GM19240 (cell line): ENCODE measurements around the gene TAS2R1.

Experiments
- DNase-seq: peaks from one replicate; pipeline ENCODE4 v3.0.0; 2011; ENCODE audit warnings: low spot score; ENCODE audit not compliant: insufficient read length

The TAS2R1 gene, protein sequence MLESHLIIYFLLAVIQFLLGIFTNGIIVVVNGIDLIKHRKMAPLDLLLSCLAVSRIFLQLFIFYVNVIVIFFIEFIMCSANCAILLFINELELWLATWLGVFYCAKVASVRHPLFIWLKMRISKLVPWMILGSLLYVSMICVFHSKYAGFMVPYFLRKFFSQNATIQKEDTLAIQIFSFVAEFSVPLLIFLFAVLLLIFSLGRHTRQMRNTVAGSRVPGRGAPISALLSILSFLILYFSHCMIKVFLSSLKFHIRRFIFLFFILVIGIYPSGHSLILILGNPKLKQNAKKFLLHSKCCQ

DNA sequence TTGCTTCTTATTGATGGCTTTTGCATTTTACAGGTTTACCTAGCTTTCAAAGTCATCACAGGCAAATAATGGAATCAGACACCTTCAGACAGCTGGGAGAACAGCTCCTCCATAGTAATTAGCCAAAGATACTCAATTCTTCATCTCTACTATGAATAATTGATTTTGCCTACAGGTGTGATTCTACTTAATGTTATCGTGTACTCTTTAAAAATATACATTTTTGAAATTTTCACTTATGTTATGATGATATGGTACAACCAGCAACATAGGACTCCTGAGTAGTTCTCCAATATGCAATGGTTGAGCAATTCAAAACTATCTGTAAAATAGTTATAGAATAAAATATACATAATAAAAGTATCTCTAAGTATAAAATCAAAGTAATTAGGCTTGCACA is at the start of gene TAS2R1:
Gene TAS2R1 (minus strand): TSS at position 101 of the 400 bp plus-strand sequence. CDS start 319 bp downstream, outside the sequence.
- DNase-seq, result no peak

DNA sequence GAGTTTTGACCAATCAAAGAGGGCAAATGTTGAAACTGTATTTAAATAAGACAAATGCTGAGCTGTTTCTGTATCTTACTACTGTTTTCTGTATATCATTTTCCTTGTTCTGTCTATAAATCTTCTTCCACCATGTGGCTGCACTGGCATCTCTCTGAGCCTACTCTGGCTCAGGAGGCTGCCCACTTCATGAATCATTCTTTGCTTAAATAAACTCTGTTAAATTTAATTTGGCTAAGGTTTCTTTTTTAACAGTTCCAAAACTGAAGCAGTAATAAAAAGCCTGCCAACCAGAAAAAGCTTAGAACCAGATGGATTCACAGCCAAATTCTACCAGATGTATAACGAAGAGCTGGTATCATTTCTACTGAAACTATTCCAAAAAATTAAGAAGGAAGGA is 40.2 kb upstream of the TAS2R1 start:
- DNase-seq, result no peak

DNA sequence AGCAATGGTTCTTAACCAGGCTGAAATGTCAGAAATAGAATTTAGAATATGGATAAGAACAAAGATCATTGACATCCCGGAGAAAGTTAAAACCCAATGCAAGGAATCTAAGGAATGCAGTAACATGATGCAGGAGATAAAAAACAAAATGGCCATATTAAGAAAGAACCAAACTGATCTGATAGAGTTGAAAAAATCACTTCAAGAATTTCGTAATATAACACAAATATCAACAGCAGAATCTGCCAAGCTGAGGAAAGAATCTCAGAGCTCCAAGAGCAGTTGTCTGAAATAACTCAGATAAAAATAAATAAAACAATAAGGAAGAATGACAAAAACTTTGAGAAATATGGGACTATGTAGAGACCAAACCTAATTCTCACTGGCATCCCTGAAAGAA is 37.8 kb upstream of the TAS2R1 start:
- DNase-seq, result no peak

DNA sequence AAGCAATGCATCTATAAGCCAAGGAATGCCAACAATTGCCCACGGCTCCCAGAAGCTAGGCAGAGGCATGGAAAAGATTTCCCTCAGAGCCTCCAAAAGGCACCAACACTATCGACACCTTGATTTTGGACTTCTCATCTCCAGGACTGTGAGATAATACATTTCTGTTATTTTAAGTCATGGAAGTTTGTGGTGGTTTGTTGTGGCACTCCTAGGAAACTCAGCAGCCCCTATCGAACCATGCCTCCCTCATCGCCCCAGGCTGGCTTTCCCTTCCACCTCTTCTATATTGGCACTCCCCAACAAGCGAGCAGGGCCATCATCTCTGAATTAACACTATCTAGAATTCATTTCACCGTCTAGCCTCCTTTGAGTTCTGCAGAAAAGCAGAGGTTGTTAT is 33.7 kb upstream of the TAS2R1 start:
- DNase-seq, result no peak

DNA sequence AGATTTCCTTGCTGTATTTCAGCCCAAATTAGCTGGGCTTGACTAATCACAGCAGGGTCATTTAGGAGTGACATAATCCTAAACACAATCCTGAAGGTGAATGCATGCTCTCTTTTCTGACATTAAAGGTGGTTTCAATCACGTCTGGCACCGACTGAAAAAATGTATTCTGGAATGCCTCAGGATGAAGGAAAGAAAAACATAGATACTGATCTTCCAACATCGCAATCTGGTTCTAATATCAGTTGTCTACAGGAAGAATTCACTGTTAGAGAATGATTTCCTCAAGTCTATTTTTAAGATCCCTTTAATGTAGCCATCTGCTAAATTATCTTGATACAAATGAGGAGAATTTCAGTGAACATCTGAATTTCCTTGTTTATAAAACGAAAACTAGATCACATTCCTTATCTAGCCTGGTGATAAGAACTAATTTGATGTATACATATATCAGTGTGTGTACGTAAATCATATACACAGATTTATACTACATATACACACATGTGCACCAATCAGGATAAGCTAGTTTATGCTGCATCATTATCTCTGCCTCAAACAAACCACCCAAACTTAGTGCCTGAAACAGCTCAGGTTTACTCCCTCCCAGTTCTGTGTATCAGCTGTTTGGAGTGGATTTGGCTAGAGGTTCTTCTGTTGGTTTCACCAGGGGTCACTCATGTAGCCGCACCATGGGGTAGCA is 31.3 kb upstream of the TAS2R1 start:
- no peak for DNase-seq

DNA sequence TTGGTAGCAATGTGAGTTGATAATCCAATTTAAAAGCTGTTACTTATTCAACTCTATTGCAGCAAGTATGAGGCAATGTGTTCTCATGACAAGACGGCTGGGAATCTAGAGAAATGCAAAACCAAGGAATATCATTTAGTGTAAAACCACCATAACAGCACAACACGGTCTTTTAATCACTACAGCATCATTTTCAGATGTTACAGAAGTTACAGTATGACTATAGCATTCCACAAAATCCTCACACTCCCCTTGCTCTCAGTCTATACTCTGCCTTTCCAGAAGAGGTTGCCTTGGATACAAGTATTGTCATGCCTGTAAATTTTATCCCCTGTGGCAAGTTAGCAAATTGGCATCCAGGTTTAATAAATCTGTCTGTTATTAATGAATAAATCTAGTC is 28.6 kb upstream of the TAS2R1 start:
- no peak for DNase-seq

DNA sequence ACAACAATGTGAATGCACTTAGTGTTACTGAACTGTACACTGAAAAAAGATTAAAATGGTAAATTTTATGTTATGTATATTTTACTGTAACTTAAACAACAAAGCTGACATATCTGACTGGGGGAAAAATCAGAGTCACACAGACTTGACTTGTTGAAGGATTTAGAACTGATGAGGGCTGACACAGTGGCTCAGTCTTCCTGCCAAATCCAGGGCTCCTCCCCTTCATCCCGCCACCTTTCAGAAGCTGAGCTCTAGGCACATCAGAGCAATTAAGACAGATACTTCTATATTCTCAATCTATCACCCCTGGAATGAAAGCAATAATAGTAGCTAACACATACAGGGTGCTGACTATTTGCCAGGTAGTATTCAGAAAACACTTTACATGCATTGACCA is 27.7 kb upstream of the TAS2R1 start:
- DNase-seq, result no peak

DNA sequence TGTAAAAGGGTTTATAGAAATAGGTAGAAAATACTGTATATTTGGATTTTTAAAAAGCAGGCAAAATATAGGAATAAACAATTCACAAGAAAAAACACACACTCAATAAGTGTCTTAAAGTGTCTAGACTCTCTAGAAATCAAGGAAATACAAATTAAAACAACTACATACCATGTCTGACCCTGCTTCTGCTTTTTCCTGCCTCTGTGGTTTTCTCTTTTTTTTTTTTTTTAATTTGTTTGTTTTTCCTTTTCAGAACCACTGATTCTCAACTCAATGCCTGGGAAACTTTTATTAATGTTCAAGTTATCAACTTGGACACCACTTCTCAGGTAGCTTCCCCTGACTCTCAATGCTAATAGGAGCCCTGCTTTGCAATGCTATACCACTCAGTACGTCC is 25.5 kb upstream of the TAS2R1 start:
- no peak for DNase-seq

DNA sequence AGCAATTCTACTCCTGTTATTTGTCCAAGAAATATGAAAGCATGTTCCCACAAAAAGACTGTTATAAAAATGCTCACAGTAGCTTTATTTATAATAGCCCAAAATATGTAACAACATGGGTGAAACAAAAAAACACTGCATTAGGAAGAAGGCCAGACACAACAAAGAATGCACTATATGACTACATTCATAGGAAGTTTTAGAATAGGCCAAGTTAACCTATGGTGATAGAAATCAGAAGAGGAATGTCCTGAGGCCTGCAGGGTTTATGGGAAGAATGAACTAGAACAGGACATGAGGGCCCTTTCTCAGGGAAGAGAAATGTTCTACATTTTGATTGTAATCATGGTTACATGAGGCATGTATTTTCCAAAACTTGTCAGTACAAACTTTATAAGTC is 24.7 kb upstream of the TAS2R1 start:
- no peak for DNase-seq

DNA sequence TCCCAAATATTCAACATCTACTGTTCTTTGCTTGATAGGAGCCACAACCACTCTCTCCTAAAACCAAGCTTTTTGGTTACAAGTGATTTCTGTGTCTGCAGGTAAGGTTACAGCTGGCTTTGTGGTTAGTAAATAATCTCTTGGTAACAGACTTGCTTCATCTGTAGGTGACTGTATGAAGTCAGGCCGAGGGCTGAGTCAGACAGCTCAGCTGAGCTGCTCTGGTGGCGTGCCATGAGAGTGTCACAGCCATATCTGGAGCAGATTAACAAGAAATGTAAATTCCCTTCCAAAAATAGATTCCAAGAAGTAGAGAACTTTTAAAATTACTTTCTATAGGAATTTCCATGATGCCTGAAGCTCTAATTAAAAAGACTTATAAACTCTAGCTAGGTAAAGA is 23.7 kb upstream of the TAS2R1 start:
- no peak for DNase-seq

DNA sequence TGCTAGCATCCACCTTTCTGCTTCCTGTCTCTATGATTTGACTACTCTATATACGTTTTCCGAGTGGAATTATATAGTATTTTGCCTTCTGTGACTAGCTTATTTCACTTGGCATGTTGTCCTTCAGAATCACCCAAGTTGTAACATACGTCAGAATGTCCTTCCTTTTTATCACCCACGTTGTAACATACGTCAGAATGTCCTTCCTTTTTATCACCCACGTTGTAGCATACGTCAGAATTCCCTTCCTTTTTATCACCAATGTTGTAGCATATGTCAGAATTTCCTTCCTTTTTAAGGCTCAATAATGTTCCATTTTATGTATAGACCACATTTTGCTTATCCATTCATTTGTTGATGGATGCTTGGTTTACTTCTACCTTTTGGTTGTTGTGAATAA is 22.9 kb upstream of the TAS2R1 start:
- no peak for DNase-seq

DNA sequence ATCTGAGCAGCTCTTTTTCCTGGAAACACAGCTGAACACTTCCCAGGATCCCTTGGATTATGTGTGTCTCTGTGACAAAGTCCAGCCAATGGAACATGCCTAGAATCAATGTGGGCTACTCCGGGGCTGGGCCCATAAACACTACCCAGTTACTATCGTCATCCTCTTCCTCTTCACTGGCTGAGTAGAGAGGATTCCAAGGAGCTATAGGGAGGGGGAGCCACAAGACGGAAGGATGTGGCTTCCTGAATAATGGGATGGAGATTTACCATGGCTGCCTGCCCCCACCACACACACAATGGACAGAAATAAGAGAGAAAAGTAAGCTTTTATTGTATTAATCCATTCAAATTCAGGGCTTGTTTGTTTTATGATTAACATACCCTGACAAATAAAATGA is 22.1 kb upstream of the TAS2R1 start:
- no peak for DNase-seq

DNA sequence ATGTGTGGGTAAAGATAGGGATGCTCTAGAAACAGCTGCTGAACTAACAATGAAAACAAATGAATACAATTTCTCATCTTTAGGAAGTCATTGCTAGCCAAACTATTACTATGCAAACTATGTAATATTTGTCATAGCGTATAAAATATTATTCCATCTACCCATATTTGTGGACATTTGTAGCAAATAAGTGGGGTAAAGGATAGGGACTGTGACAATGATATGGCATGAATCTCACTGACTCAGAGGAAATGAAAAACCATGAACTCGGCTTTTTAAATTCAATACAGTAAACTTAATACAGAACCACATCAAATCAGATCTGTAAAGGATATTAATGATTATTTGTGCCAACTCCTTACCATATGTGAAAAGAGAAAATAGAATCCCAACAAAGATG is 16.7 kb upstream of the TAS2R1 start:
- DNase-seq, result no peak

DNA sequence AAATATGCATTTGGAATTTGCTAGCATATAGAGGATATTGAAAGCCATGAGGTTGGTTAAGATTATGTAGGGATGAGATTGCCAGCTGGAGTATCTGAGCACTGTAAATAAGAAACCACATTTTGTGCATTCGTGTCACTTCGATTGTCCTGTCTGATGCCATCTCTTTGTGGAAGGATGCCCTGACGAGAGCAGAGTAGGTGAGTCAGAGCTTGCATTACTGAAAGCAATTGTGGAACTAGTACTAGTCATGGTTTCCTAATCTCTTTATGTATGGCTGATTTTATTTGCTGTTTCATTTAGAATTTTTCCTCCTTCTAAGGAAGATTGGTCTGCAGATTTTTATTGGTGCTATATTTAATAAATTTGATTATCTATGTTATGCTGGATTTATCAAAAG is 14.5 kb upstream of the TAS2R1 start:
- no peak for DNase-seq

DNA sequence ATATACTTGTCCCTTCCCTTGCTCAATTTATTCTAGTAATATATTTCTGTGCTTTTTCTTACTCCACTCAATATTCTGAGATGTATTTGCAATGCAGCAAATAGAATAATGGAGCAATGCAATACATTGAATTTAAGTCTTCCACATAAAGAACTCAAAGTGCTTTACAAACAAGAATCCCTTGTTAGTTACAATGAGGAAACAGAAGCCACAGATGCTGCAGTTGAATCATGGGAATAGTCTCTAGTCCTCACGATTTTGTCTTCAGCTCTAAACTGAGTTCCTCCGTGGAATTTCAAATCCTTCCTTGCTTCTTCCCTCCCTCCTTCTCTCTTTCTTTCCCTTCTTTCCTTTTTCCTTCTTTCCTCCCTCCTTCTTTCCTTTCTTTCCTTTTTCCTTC is 12.5 kb upstream of the TAS2R1 start:
- no peak for DNase-seq

DNA sequence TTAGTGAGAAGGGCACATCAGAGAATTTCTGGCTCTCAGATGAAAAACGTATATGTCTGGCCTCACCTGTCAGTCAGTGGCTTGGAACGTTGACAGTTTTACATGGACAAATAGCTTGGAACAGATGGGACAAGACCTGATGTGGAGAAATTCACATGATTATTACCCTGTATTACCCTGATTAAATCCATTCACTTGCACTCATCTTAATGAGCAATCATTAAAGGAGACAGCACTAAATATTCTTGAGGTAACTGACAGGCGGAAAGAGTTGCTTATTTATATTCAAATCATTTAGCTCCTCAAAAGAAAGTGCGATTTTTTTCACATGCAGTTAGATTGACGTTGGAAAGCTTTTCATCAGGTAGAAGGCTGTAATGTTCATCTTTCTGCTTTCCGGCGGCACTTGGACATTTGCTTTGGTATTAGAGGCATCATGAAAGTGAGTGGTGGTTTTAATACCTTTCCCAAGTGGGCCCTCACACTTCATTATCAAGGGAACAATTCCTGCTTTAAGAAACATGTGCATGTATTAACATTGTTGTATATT is 11.7 kb upstream of the TAS2R1 start:
- no peak for DNase-seq

DNA sequence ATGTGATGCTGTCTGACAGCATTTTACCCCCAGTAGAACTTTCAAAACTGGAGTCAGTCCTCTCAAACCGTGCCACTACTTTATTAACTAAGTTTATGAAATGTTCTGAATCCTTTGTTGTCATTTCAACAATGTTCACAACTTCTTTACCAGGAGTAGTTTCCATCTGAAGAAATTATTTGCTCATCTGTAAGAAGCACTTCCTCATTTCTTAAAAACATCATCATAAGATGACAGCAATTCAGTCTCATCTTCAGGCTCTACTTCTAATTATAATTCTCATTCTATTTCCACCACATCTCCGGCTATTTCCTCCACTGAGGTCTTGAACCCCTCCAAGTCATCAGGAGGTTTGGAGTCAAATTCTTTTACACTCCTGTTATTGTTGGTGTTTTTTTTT is 2.3 kb upstream of the TAS2R1 start:
- no peak for DNase-seq

DNA sequence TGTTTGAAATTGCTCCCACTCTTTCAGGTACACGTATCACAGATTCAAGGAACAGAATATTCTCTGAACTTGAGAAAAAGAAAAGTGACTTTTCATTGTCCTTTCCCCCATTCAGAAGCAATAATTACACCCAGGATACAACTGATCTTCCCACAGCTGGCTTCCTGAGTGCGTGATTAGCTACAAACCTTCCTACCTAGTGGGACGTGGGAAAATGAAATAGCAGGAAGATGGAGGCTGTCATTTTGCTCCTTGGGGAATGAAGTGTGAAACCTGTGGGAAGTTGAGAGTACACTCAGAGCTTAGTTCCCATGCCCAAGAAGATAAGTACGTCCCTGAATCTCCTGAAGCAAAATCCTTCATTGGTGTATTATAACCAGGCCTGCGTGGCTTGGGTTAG is 2.6 kb downstream of the TAS2R1 start:
- DNase-seq, result no peak

DNA sequence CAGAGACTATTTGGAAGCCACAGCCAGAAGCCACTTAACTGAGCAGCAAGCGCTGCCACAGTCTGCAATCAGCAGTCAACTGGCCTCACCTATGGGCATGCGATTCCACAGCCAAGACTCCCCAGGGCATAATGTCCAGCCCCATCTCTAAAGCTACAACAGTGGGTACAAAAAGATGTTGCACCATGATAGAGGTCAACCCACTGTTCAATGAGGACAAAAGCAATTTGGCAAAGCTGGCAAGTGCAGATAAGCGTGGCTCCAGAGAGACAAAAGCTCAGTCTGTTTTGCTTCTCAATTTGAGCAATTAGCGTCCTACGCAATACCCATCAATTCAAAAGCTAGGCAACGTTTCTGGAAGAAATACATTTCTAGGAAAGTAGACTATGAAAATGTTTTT is 3.2 kb downstream of the TAS2R1 start:
- no peak for DNase-seq

DNA sequence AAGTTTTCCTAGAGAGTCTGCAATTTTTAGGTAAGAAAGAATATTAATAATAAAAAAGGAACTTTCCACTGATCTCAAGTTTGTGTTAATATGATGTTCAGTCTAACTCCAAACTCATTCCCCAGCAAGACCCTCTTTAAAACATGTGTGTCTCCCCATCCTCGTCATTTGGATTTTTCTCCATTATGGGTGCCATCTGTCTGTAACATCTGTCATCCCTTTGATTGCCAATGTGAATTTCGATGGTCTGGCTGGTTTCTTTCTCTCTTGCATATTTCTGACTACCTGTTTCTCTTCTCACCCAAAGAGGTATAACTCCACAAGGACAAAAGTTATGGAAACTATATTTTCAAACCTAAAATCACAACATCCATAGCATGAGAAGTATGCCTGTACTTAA is 4.4 kb downstream of the TAS2R1 start:
- no peak for DNase-seq

DNA sequence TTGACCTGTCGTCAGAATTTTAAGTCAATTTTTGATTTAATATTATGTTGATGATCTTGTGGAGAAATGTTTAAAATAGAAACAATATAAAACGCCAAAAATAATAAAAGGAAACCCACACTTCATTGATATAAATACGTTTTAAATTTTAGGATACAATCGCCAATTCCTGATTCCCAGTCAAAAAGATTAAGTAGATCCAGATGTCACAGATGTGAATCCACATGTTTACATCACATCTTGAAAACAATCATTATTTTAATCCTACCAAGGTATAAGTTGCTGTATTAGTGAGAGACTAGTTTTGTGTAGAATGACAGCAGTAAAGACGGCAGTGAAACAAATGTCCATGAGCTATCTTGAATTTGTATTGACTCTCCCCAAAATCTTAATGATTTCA is 4.9 kb downstream of the TAS2R1 start:
- DNase-seq, result no peak

DNA sequence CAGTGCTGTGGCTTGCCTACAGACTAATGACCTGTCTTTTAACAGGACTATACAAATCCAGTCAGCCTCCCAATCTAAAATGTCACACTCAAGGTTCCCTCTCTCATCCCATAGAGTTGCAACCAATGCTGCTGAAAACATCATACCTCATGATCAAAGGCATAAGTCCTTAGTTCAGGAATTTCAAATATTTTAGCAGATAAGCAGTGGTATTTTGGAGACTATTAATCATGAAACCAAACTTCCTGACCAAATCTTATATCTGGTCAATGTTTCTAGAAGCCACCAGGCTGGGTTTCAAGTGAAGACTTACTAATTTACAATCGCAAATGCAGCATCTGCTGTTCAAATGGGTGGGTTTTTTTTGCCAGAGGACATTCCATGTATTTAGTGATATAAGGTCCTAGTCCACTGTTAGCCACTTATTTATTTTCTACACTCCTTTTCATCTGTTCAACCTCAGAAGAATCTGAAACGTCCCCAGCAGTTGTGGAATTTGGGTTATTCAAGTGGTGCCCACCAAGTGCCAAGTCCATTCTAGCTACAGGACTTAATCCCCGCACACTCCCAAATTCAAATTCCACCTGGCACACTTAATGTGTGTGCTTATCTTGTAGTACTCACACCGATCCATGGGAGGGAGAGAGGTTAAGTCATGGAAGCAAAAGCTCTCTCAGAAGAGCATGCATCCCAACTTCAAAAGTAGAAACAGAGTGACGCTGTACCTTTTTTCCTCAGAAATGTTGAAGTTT is 5.8 kb downstream of the TAS2R1 start:
- DNase-seq, result no peak
